Measurements from ENCODE around the gene KIAA2012. TPM values are rescaled to one million over a fixed set of nuclear protein-coding genes. Genes with fewer than 3 reads are reported as not detected.

The KIAA2012 gene
- polyA plus RNA-seq, 3 donors = not detected

- H3K9ac ChIP-seq (ENCODE audit: insufficient read depth, low read length, poor library complexity, severe bottlenecking) = no peak overlapping the region
- intact Hi-C loops (cut with micrococcal nuclease) = no loop called here
- WGBS (ENCODE audit: insufficient coverage) = no CpG with 5 or more reads among the region's 3 CpGs
- H3K27ac ChIP-seq (ENCODE audit: low read depth in 1 of 2, low read length in 2 of 2) = no peak overlapping the region
- Mint-ChIP-seq H3K36me3 (no peaks in the 10 kb centered on the region), H3K4me1 (peaks cover 7% of the 10 kb centered on the region), H3K27ac (no peak overlapping the region), H3K9me3 (peaks cover 0 to 5% (median 0%) of the 10 kb centered on the region in 7 donors), H3K27me3 (ENCODE audit: low read depth in 3 of 3) (peaks cover 1 to 6% (median 4%) of the 10 kb centered on the region in 3 donors), H3K4me3 (no peak overlapping the region)
- H3K36me3 ChIP-seq (replicated peaks in 1 of 2; ENCODE audit: control insufficient read depth in 1 of 2, insufficient read depth in 2 of 2, low read length in 2 of 2) = no peaks in the 10 kb centered on the region
- DNase-seq = no peak
- TF ChIP-seq CTCF (IDR thresholded peaks at IDR 0.05) = no peak
- peaks cover 3 to 6% of the 10 kb centered on the region in 2 donors for H3K4me1 ChIP-seq (ENCODE audit: control insufficient read depth in 1 of 2, insufficient read depth in 2 of 2, low read length in 2 of 2)
- no peaks in the 10 kb centered on the region for H3K9me3 ChIP-seq (replicated peaks in 1 of 2; ENCODE audit: control insufficient read depth in 1 of 2, insufficient read depth in 1 of 2, low read length in 2 of 2)
- H4K20me1 ChIP-seq (ENCODE audit: insufficient read depth, low read length) = no peaks in the 10 kb centered on the region
- H3K79me2 ChIP-seq (ENCODE audit: insufficient read depth, low read length) = no peaks in the 10 kb centered on the region
- H3K27me3 ChIP-seq (ENCODE audit: control insufficient read depth in 2 of 2, insufficient read depth in 2 of 2, low read length in 2 of 2) = no peaks in the 10 kb centered on the region
- no peak overlapping the region for H2AFZ ChIP-seq (ENCODE audit: insufficient read depth, low read depth, low read length, poor library complexity, severe bottlenecking)
- no peak overlapping the region for H3K4me3 ChIP-seq (replicated peaks in 1 of 3; ENCODE audit: low read depth in 2 of 3, low read length in 3 of 3)
- H3K4me2 ChIP-seq (replicated peaks; ENCODE audit: extremely low read depth, low read length, poor library complexity, severe bottlenecking) = no peak overlapping the region
Measured at GRCh38 chr2:202094426-202094986, 21.5 kb downstream of the KIAA2012 start.

- H3K79me2 ChIP-seq (ENCODE audit: insufficient read depth, low read length) = no peaks in the 10 kb centered on the region
- H3K4me3 Mint-ChIP-seq = no peak overlapping the region
- no peak for DNase-seq
- peaks cover 4 to 6% (median 4%) of the 10 kb centered on the region in 3 donors for H3K27me3 Mint-ChIP-seq (ENCODE audit: low read depth in 3 of 3)
- H3K36me3 Mint-ChIP-seq = no peaks in the 10 kb centered on the region
- H3K27ac ChIP-seq (ENCODE audit: low read depth in 1 of 2, low read length in 2 of 2) = no peak overlapping the region
- H3K4me1 Mint-ChIP-seq = peaks cover 7% of the 10 kb centered on the region
- H3K36me3 ChIP-seq (replicated peaks in 1 of 2; ENCODE audit: control insufficient read depth in 1 of 2, insufficient read depth in 2 of 2, low read length in 2 of 2) = no peaks in the 10 kb centered on the region
- no peak for TF ChIP-seq CTCF (IDR thresholded peaks at IDR 0.05)
- no peak overlapping the region for H2AFZ ChIP-seq (ENCODE audit: insufficient read depth, low read depth, low read length, poor library complexity, severe bottlenecking)
- no peak overlapping the region for H3K4me2 ChIP-seq (replicated peaks; ENCODE audit: extremely low read depth, low read length, poor library complexity, severe bottlenecking)
- H3K9me3 Mint-ChIP-seq = peaks cover 0 to 5% (median 0%) of the 10 kb centered on the region in 7 donors
- H3K27me3 ChIP-seq (ENCODE audit: control insufficient read depth in 2 of 2, insufficient read depth in 2 of 2, low read length in 2 of 2) = no peaks in the 10 kb centered on the region
- intact Hi-C loops (cut with micrococcal nuclease) = no loop called here
- no peaks in the 10 kb centered on the region for H4K20me1 ChIP-seq (ENCODE audit: insufficient read depth, low read length)
- no peak overlapping the region for H3K4me3 ChIP-seq (replicated peaks in 1 of 3; ENCODE audit: low read depth in 2 of 3, low read length in 3 of 3)
- no peaks in the 10 kb centered on the region for H3K9me3 ChIP-seq (replicated peaks in 1 of 2; ENCODE audit: control insufficient read depth in 1 of 2, insufficient read depth in 1 of 2, low read length in 2 of 2)
- H3K27ac Mint-ChIP-seq = no peak overlapping the region
- H3K9ac ChIP-seq (ENCODE audit: insufficient read depth, low read length, poor library complexity, severe bottlenecking) = no peak overlapping the region
- H3K4me1 ChIP-seq (ENCODE audit: control insufficient read depth in 1 of 2, insufficient read depth in 2 of 2, low read length in 2 of 2) = peaks cover 3 to 6% of the 10 kb centered on the region in 2 donors
Measured at GRCh38 chr2:202095235-202095634, 22.2 kb downstream of the KIAA2012 start.

All from CD14-positive monocyte (primary cell).